SK-N-SH (cell line): Measurements from ENCODE around the gene CAMK2D. TPM values are rescaled to one million over a fixed set of nuclear protein-coding genes. Genes with fewer than 3 reads are reported as not detected.

ENCODE experiments used
- CTCF ChIA-PET: fragments of 300-600, 350-600 bp; formaldehyde crosslinking; extraction: SDS; loops from one replicate; lab custom pipeline; 2021; lab: Yijun Ruan, JAX
- POLR2A ChIA-PET: fragments of 350-600 bp; sonication (Branson Sonifier 250); formaldehyde crosslinking; extraction: SDS; loops from one replicate; lab custom pipeline; 2020; ENCODE audit warnings: antibody characterized with exemption, inconsistent platforms; lab: Yijun Ruan, JAX
- DNase-seq: peaks from one replicate; pipeline ENCODE4 v3.0.0; 2012
- H2AFZ ChIP-seq: fragments of 200-600 bp; sonication (generic); 2 replicates; pipeline ENCODE4 v1.8.1; 2016; ENCODE audit warnings: antibody characterized with exemption, mild to moderate bottlenecking, low read depth
- H3F3A ChIP-seq: fragments of 200-600 bp; sonication (generic); replicated peaks from 2 replicates; pipeline ENCODE3; 2016; ENCODE audit warnings: antibody characterized with exemption, mild to moderate bottlenecking; ENCODE audit not compliant: insufficient read depth
- H3K27ac ChIP-seq, 2 experiments: fragments of 200-500 bp in 1 of 2; fragments of 200-600 bp in 1 of 2; sonication (Bioruptor generic) in 1 of 2; sonication (generic), shearing (Covaris generic) in 1 of 2; 2 replicates each; pipeline versions ENCODE4 v1.5.1 to v1.6.1; 2014 to 2016; ENCODE audit warnings: low read depth in 2 of 2, inconsistent platforms in 1 of 2, low read length in 1 of 2, mild to moderate bottlenecking in 1 of 2, mixed read lengths in 1 of 2
- H3K27me3 ChIP-seq: fragments of 200-600 bp; sonication (generic), shearing (Covaris generic); 2 replicates; pipeline ENCODE4 v1.6.1; 2016; ENCODE audit warnings: mixed run types; ENCODE audit not compliant: insufficient read depth
- H3K36me3 ChIP-seq, 2 experiments: fragments of 200-500 bp in 1 of 2; fragments of 200-600 bp in 1 of 2; sonication (Bioruptor generic) in 1 of 2; sonication (generic) in 1 of 2; replicated peaks in 1 of 2; 2 replicates each; pipeline versions ENCODE3 to v1.5.1; 2014 to 2016; ENCODE audit warnings: low read length in 1 of 2, mild to moderate bottlenecking in 1 of 2; ENCODE audit not compliant: insufficient read depth in 2 of 2, control insufficient read depth in 1 of 2
- H3K4me1 ChIP-seq, 2 experiments: fragments of 200-500 bp in 1 of 2; fragments of 200-600 bp in 1 of 2; sonication (Bioruptor generic) in 1 of 2; sonication (generic), shearing (Covaris generic) in 1 of 2; 2 replicates each; pipeline versions ENCODE4 v1.5.1 to v1.6.1; 2014 to 2016; ENCODE audit warnings: low read depth in 1 of 2, low read length in 1 of 2, mixed run types in 1 of 2; ENCODE audit not compliant: insufficient read depth in 2 of 2, control insufficient read depth in 1 of 2
- H3K4me2 ChIP-seq: fragments of 200-600 bp; sonication (generic), shearing (Covaris generic); 2 replicates; pipeline ENCODE4 v1.6.1; 2017; ENCODE audit warnings: mixed run types
- H3K4me3 ChIP-seq, 2 experiments: fragments of 200-500 bp in 1 of 2; fragments of 200-600 bp in 1 of 2; sonication (Bioruptor generic) in 1 of 2; sonication (generic), shearing (Covaris generic) in 1 of 2; 2 replicates each; pipeline versions ENCODE4 v1.5.1 to v1.8.1; 2014 to 2016; ENCODE audit warnings: low read depth in 2 of 2, inconsistent platforms in 1 of 2, low read length in 1 of 2, mild to moderate bottlenecking in 1 of 2, mixed read lengths in 1 of 2, moderate library complexity in 1 of 2
- H3K79me2 ChIP-seq: fragments of 200-600 bp; sonication (generic); 2 replicates; pipeline ENCODE4 v1.8.1; 2017; ENCODE audit warnings: mild to moderate bottlenecking; ENCODE audit not compliant: insufficient read depth
- H3K9ac ChIP-seq: fragments of 200-600 bp; sonication (generic); 2 replicates; pipeline ENCODE4 v1.6.1; 2017; ENCODE audit warnings: mixed run types
- H3K9me2 ChIP-seq: fragments of 200-600 bp; sonication (generic); 2 replicates; pipeline ENCODE4 v1.6.1; 2017; ENCODE audit warnings: mixed run types
- H3K9me3 ChIP-seq: fragments of 200-600 bp; sonication (generic); 2 replicates; pipeline ENCODE4 v1.6.1; 2017; ENCODE audit warnings: mixed run types, mild to moderate bottlenecking, moderate library complexity
- H4K20me1 ChIP-seq: fragments of 200-600 bp; sonication (generic); 2 replicates; pipeline ENCODE4 v1.6.1; 2017; ENCODE audit warnings: mild to moderate bottlenecking, mixed run types; ENCODE audit not compliant: insufficient read depth
- CHD2 ChIP-seq: fragments of 150-350 bp; IDR thresholded peaks from 2 replicates; pipeline ENCODE4 v1.6.1; 2018; ENCODE audit warnings: low read length; ENCODE audit not compliant: partially characterized antibody
- CTCF ChIP-seq: fragments of 200-600 bp; sonication (generic); IDR thresholded peaks from 2 replicates; pipeline ENCODE4 v1.6.1; 2017; ENCODE audit warnings: antibody characterized with exemption, mild to moderate bottlenecking, moderate library complexity
- EP300 ChIP-seq, 2 experiments: IDR thresholded peaks; 2 replicates each; pipeline versions ENCODE4 v1.4.0 to v1.6.1; 2012; ENCODE audit warnings: borderline replicate concordance in 1 of 2, low read depth in 1 of 2, low read length in 1 of 2
- EZH2phosphoT487 ChIP-seq: fragments of 200-600 bp; sonication (generic); IDR thresholded peaks from 2 replicates; pipeline ENCODE4 v1.6.1; 2017; ENCODE audit warnings: low read depth, mixed run types, mild to moderate bottlenecking, antibody characterized with exemption, moderate library complexity, borderline replicate concordance
- GABPA ChIP-seq: IDR thresholded peaks from 2 replicates; pipeline ENCODE4 v1.4.0; 2012; ENCODE audit warnings: low read depth, mild to moderate bottlenecking
- MEF2A ChIP-seq: IDR thresholded peaks from 2 replicates; pipeline ENCODE4 v1.4.0; 2012; ENCODE audit warnings: low read depth, borderline replicate concordance
- NFIC ChIP-seq: IDR thresholded peaks from 2 replicates; pipeline ENCODE4 v1.4.0; 2012; ENCODE audit warnings: borderline replicate concordance
- NRF1 ChIP-seq: IDR thresholded peaks from 2 replicates; pipeline ENCODE4 v1.6.1; 2012; ENCODE audit warnings: low read depth, mild to moderate bottlenecking, low read length
- POLR2AphosphoS5 ChIP-seq: IDR thresholded peaks from 2 replicates; pipeline ENCODE4 v1.6.1; 2012; ENCODE audit warnings: low read depth, low read length
- RFX5 ChIP-seq: IDR thresholded peaks from 2 replicates; pipeline ENCODE4 v1.6.1; 2012; ENCODE audit warnings: mild to moderate bottlenecking, improper control_type of control experiment, low read length
- SMC3 ChIP-seq: IDR thresholded peaks from 2 replicates; pipeline ENCODE4 v1.6.1; 2012; ENCODE audit warnings: low read depth, low read length, improper control_type of control experiment
- TCF12 ChIP-seq: IDR thresholded peaks from 2 replicates; pipeline ENCODE4 v1.4.0; 2012
- YY1 ChIP-seq: IDR thresholded peaks from 2 replicates; pipeline ENCODE4 v1.4.0; 2012; ENCODE audit warnings: low read depth, mild to moderate bottlenecking
- WGBS: methylation state at CpG from one replicate; pipeline ENCODE4 v1.1.6; 2017; ENCODE audit warnings: low lambda C conversion rate; 5-methylcytosine and 5-hydroxymethylcytosine counted together
- polyA plus RNA-seq, 3 experiments: library from polyadenylated mRNA; depleted of rRNA; stranded (reverse); fragments of >200 nt; gene quantifications; 2 replicates each; pipeline ENCODE4 v1.2.3, GENCODE V29; 2012

The CAMK2D gene
- polyA plus RNA-seq, 1 of the 3 experiments (the other 2 are of a cell fraction): 17.0 TPM

DNA sequence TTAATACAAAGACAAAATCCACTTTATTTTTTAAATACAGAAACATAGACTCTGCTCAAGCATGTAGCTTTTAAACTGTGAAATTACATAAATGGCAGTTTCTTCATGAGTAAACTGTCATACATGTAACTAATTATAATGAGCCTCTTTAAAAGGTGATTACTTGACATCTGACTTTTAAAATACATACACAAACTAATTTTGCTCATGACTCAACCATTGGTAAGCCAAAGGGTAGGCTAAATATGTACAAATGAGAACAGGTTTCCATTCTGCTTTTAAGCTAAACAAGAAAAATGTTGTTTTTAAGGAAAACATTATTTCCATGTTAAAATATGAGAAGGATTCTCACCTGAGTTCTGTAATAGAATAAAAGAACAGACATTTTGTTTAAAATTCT lies 27.9 kb downstream of the CAMK2D start:
- Histone ChIP-seq H3F3A (no peaks in the 10 kb centered on the region), H3K9ac (no peak overlapping the region), H3K4me3 (no peak overlapping the region), H3K4me2 (no peak overlapping the region), H3K9me2 (no peaks in the 10 kb centered on the region), H3K27me3 (no peaks in the 10 kb centered on the region)
- TF ChIP-seq POLR2AphosphoS5: no peak
- no peak for TF ChIP-seq YY1
- TF ChIP-seq GABPA: no peak
- TF ChIP-seq, all 33 proteins: peak for 0
- CTCF ChIA-PET: no interaction called here
- Histone ChIP-seq H3K4me1 (peaks cover 0 to 4% of the 10 kb centered on the region in 2 experiments; a peak in 2 of 4 replicates), H3K79me2 (peaks cover 83% of the 10 kb centered on the region), H4K20me1 (no peaks in the 10 kb centered on the region; the same call in 1 of the 2 replicates), H3K36me3 (peaks cover 0 to 30% of the 10 kb centered on the region in 2 experiments), H2AFZ (no peak overlapping the region), H3K27ac (no peak overlapping the region), H3K9me3 (no peaks in the 10 kb centered on the region)
- DNase-seq: no peak
- POLR2A ChIA-PET: no interaction called here

GRCh38 chr4:113732967-113733527 lies 28.5 kb downstream of the CAMK2D start:
- ChIA-PET POLR2A (no interaction called here), CTCF (no interaction called here)
- 92% methylated on average over 1 of the region's 1 CpG for WGBS
- Histone ChIP-seq H3K36me3 (peaks cover 0 to 30% of the 10 kb centered on the region in 2 experiments), H3K9me2 (no peaks in the 10 kb centered on the region), H3F3A (no peaks in the 10 kb centered on the region), H3K4me1 (peaks cover 0 to 4% of the 10 kb centered on the region in 2 experiments; a peak in 2 of 4 replicates), H2AFZ (no peak overlapping the region), H4K20me1 (no peaks in the 10 kb centered on the region; the same call in 1 of the 2 replicates), H3K79me2 (peaks cover 85% of the 10 kb centered on the region), H3K9me3 (no peaks in the 10 kb centered on the region), H3K4me3 (no peak overlapping the region), H3K27me3 (no peaks in the 10 kb centered on the region), H3K27ac (no peak overlapping the region), H3K4me2 (no peak overlapping the region), H3K9ac (no peak overlapping the region)
- TF ChIP-seq CHD2 (no peak), YY1 (no peak), POLR2AphosphoS5 (no peak), SMC3 (no peak), GABPA (no peak), MEF2A (no peak), NRF1 (no peak), EZH2phosphoT487 (no peak), TCF12 (no peak), NFIC (no peak), EP300 (IDR thresholded peaks at IDR 0.05; ENCODE audit: borderline replicate concordance in 1 of 2, low read depth in 1 of 2, low read length in 1 of 2) (no peak), CTCF (no peak), RFX5 (no peak)
- DNase-seq: no peak
